ENCODE data around the gene DTD1.

- TF ChIP-seq CTCF (IDR thresholded peaks at IDR 0.05; ENCODE audit: insufficient read depth, low read length, poor library complexity, severe bottlenecking), result no peak
- TF ChIP-seq EZH2phosphoT487 (conservative IDR thresholded peaks at IDR 0.05; ENCODE audit: low read length), result no peak
These were observed 25.7 kb downstream of the DTD1 start for GRCh38 chr20:18613553-18613952.

Data from SU-DHL-6 (cell line).